ENCODE data around the gene RHOT2. TPM values are rescaled to one million over a fixed set of nuclear protein-coding genes. Genes with fewer than 3 reads are reported as not detected.

The RHOT2 gene
- total RNA-seq, 2 donors from 2014 or later, result 62.0 to 80.4 TPM

- no peak overlapping the region for H3K4me3 ChIP-seq
- no peak overlapping the region for H3K27ac ChIP-seq
- TF ChIP-seq CTCF (IDR thresholded peaks at IDR 0.05), result no peak
- H3K9me3 ChIP-seq, result no peaks in the 10 kb centered on the region
- DNase-seq (ENCODE audit: low spot score) (no peak), ATAC-seq (ENCODE audit: insufficient number of reproducible peaks, low FRiP score, low read depth) (no peak)
- no peaks in the 10 kb centered on the region for H3K36me3 ChIP-seq
- no peaks in the 10 kb centered on the region for H3K4me1 ChIP-seq (ENCODE audit: control insufficient read depth in 1 of 2, low read depth in 2 of 2)
- peaks cover 28% of the 10 kb centered on the region for H3K27me3 ChIP-seq (replicated peaks; ENCODE audit: insufficient read depth)
Observed at GRCh38 chr16:703406-703805, 35.5 kb downstream of the RHOT2 start.

- Histone ChIP-seq H3K36me3 (no peaks in the 10 kb centered on the region), H3K9me3 (no peaks in the 10 kb centered on the region), H3K4me3 (no peak overlapping the region), H3K27ac (no peak overlapping the region), H3K4me1 (ENCODE audit: control insufficient read depth in 1 of 2, low read depth in 2 of 2) (no peaks in the 10 kb centered on the region), H3K27me3 (replicated peaks; ENCODE audit: insufficient read depth) (peaks cover 30% of the 10 kb centered on the region)
- TF ChIP-seq CTCF (IDR thresholded peaks at IDR 0.05), result no peak
- DNase-seq (ENCODE audit: low spot score), result no peak
- ATAC-seq (ENCODE audit: insufficient number of reproducible peaks, low FRiP score, low read depth), result no peak
Observed at GRCh38 chr16:704047-704446, 36.1 kb downstream of the RHOT2 start.

GRCh38 chr16:704552-705380 is 36.8 kb downstream of the RHOT2 start:
- no peaks in the 10 kb centered on the region for H3K36me3 ChIP-seq
- no peak for ATAC-seq (ENCODE audit: insufficient number of reproducible peaks, low FRiP score, low read depth)
- peaks cover 30% of the 10 kb centered on the region for H3K27me3 ChIP-seq (replicated peaks; ENCODE audit: insufficient read depth)

GRCh38 chr16:705431-706188 is 37.7 kb downstream of the RHOT2 start, which contains the start of gene FBXL16:
Gene FBXL16 (minus strand): TSS chr16:705801. CDS start chr16:697405, 8,396 bp downstream.
- Histone ChIP-seq H3K4me1 (ENCODE audit: control insufficient read depth in 1 of 2, low read depth in 2 of 2) (peaks cover 4 to 10% of the 10 kb centered on the region in 2 donors), H3K9me3 (no peaks in the 10 kb centered on the region), H3K27ac (no peak within 1 kb of the TSS), H3K36me3 (no peaks in the 10 kb centered on the region), H3K4me3 (no peak within 1 kb of the TSS), H3K27me3 (replicated peaks; ENCODE audit: insufficient read depth) (peaks cover 26% of the 10 kb centered on the region)
- DNase-seq (ENCODE audit: low spot score) (no peak), ATAC-seq (ENCODE audit: insufficient number of reproducible peaks, low FRiP score, low read depth) (no peak)
- TF ChIP-seq CTCF (IDR thresholded peaks at IDR 0.05), result no peak

More at GRCh38 chr16:704552-705380, 36.8 kb downstream of the RHOT2 start:
- no peaks in the 10 kb centered on the region for H3K9me3 ChIP-seq
- no peak for TF ChIP-seq CTCF (IDR thresholded peaks at IDR 0.05)
- no peak overlapping the region for H3K27ac ChIP-seq
- no peak overlapping the region for H3K4me3 ChIP-seq
- DNase-seq (ENCODE audit: low spot score), result no peak
- H3K4me1 ChIP-seq (ENCODE audit: control insufficient read depth in 1 of 2, low read depth in 2 of 2), result peaks cover 1 to 4% of the 10 kb centered on the region in 2 donors

Measured in thoracic aorta (tissue), 2 donors.